ENCODE data around the gene GOSR1. TPM values are rescaled to one million over a fixed set of nuclear protein-coding genes. Genes with fewer than 3 reads are reported as not detected.

The GOSR1 gene
- total RNA-seq, 4 donors from 2014 or later: 28.4 to 62.0 (median 44.6) TPM

DNA sequence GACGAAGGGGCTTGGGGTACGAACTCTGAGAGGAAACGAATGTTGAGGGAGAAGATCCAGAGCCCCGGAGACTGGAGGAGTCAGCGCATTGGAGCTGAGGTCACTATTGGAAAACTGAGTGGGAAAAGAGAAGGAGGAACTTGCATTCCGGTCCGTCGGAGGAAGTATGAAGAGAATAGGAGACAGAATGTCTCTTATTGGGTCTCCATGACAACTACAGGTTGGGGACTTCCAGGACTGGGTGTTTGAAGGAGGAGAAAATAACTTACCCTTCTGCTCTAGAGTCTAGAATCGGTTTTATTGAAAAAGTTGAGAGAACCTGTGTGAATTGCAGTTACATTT lies 537 bp downstream of the GOSR1 start:
- WGBS, 2 donors (ENCODE audit: low coverage in 1 of 2): 2 to 4% methylated on average over 3 to 9 of the region's 9 CpGs

DNA sequence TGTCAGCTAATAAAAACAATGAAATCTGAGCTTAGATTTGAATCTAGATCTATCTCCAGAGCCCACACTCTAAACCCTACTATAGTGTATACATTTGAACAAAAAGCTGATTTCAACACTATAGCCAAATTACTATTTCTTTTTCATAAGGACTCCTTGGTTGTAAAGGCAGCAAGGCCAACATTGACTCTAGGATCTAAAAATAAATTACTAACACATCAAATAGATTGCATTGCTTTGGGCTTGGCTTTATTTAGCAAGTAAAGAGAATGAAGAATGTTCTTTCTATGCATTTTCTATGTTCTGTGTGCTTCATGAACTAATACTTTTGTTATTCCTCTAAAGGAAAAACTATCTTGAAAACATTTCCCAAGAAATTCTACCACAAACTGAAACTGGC lies 5.3 kb downstream of the GOSR1 start:
- TF ChIP-seq, protein P1, sequence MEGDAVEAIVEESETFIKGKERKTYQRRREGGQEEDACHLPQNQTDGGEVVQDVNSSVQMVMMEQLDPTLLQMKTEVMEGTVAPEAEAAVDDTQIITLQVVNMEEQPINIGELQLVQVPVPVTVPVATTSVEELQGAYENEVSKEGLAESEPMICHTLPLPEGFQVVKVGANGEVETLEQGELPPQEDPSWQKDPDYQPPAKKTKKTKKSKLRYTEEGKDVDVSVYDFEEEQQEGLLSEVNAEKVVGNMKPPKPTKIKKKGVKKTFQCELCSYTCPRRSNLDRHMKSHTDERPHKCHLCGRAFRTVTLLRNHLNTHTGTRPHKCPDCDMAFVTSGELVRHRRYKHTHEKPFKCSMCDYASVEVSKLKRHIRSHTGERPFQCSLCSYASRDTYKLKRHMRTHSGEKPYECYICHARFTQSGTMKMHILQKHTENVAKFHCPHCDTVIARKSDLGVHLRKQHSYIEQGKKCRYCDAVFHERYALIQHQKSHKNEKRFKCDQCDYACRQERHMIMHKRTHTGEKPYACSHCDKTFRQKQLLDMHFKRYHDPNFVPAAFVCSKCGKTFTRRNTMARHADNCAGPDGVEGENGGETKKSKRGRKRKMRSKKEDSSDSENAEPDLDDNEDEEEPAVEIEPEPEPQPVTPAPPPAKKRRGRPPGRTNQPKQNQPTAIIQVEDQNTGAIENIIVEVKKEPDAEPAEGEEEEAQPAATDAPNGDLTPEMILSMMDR (IDR thresholded peaks at IDR 0.05): no peak
- no peak for TF ChIP-seq POLR2A (IDR thresholded peaks at IDR 0.05)
- no peak for TF ChIP-seq POLR2AphosphoS5 (IDR thresholded peaks at IDR 0.05)
- TF ChIP-seq EP300 (IDR thresholded peaks at IDR 0.05): no peak
- Histone ChIP-seq H3K27me3 (no peaks in the 10 kb centered on the region), H3K4me3 (no peak overlapping the region), H3K4me1 (peaks cover 0 to 21% (median 0%) of the 10 kb centered on the region in 3 donors), H3K27ac (no peak overlapping the region), H3K36me3 (peaks cover 11 to 86% of the 10 kb centered on the region in 2 donors), H3K9me3 (no peaks in the 10 kb centered on the region)
- no peak for ATAC-seq

More for the DNA sequence above, 537 bp downstream of the GOSR1 start:
- Histone ChIP-seq H3K27ac (peak overlapping the region; percentile 86 to 94 (median 92)), H3K4me1 (peaks cover 0 to 34% (median 0%) of the 10 kb centered on the region in 3 donors), H3K27me3 (no peaks in the 10 kb centered on the region), H3K9me3 (no peaks in the 10 kb centered on the region), H3K36me3 (peaks cover 2 to 38% of the 10 kb centered on the region in 2 donors), H3K4me3 (peak overlapping the region; percentile 70 to 84)
- TF ChIP-seq EP300 (IDR thresholded peaks at IDR 0.05): no peak
- TF ChIP-seq POLR2AphosphoS5 (IDR thresholded peaks at IDR 0.05): no peak
- TF ChIP-seq, protein P1 (IDR thresholded peaks at IDR 0.05): no peak
- TF ChIP-seq POLR2A (IDR thresholded peaks at IDR 0.05): no peak
- peak; percentile 16 for ATAC-seq

DNA sequence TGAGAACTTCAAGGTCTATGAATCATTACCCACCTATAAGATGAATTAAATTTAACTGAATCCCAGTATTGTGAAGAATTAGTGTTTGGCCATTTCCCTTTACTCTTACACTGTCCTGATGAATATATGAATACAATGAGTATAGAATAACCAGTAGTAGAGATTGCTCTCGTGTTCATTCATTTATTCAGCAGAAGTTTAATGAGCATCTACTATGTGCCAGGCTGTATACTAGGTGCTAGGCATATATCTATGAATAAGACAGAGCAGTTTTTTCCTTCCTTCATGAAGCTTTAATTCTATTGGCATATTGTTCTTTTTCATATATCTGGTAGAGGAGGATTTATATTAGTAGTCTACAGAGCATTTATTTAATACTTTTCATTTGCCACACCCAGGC lies 6.0 kb downstream of the GOSR1 start:
- TF ChIP-seq POLR2A (IDR thresholded peaks at IDR 0.05) (no peak), EP300 (IDR thresholded peaks at IDR 0.05) (no peak), POLR2AphosphoS5 (IDR thresholded peaks at IDR 0.05) (no peak)
- TF ChIP-seq, protein P1 (IDR thresholded peaks at IDR 0.05): no peak
- Histone ChIP-seq H3K9me3 (no peaks in the 10 kb centered on the region), H3K27me3 (no peaks in the 10 kb centered on the region), H3K27ac (no peak overlapping the region), H3K4me3 (no peak overlapping the region), H3K36me3 (peaks cover 14 to 92% of the 10 kb centered on the region in 2 donors), H3K4me1 (peaks cover 0 to 18% (median 0%) of the 10 kb centered on the region in 3 donors)
- WGBS, 2 donors (ENCODE audit: low coverage in 1 of 2): 94 to 100% methylated on average over 1 of the region's 1 CpG
- ATAC-seq: no peak

DNA sequence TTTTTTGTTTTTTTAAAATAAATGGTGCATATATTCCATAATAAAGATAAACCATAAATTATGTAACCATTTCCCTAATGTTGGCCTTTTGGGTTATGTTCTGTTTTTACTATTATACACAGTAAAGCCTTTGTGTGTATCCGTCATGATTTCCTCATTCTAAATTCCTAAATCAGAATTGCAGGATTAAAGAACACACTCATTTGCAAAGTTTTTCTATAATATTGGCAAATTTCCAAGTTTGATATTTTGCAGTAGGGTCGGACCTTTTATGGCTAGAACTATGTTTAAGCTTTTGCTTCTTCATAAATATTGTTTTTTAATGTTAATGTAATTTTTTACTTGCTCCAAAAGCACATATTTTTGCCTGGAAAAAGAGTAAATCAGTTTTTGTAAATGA lies 16.6 kb downstream of the GOSR1 start:
- Histone ChIP-seq H3K9me3 (no peaks in the 10 kb centered on the region), H3K27me3 (no peaks in the 10 kb centered on the region), H3K27ac (no peak overlapping the region), H3K4me1 (no peaks in the 10 kb centered on the region), H3K36me3 (peaks cover 9 to 100% of the 10 kb centered on the region in 2 donors), H3K4me3 (no peak overlapping the region)
- ATAC-seq: no peak
- no peak for TF ChIP-seq POLR2AphosphoS5 (IDR thresholded peaks at IDR 0.05)
- TF ChIP-seq, protein P1 (IDR thresholded peaks at IDR 0.05): no peak
- 15 to 20% methylated on average over 2 of the region's 2 CpGs for WGBS, 2 donors (ENCODE audit: low coverage in 1 of 2)

DNA sequence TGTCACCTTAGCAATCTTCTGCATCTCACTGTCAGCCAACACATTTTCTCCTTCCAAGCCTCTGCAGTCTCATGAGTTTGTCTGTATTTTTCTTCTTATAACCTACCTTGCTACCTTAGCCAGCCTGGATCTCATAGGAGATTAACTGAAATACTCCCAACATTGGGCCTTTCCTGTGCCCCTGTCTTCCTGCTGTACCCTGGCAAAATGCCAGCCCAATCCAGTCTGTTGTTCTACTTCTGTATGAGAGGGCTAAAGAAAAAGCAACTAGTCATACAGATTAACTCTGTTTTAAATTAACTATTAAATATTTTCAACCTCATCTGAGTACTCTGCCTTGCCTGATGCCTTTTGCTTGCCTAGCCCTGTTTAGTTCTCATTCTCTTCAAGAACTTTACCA lies 18.4 kb downstream of the GOSR1 start:
- no peak overlapping the region for H3K4me3 ChIP-seq
- ATAC-seq: no peak
- H3K27me3 ChIP-seq: no peaks in the 10 kb centered on the region
- H3K36me3 ChIP-seq: peaks cover 6 to 100% of the 10 kb centered on the region in 2 donors
- H3K4me1 ChIP-seq: no peaks in the 10 kb centered on the region
- TF ChIP-seq, protein P1 (IDR thresholded peaks at IDR 0.05): no peak
- TF ChIP-seq POLR2A (IDR thresholded peaks at IDR 0.05): no peak
- no peak for TF ChIP-seq EP300 (IDR thresholded peaks at IDR 0.05)
- TF ChIP-seq POLR2AphosphoS5 (IDR thresholded peaks at IDR 0.05): no peak
- no peaks in the 10 kb centered on the region for H3K9me3 ChIP-seq
- no peak overlapping the region for H3K27ac ChIP-seq
